KMS-11 (cell line): Measurements from ENCODE around the gene CALHM2.
"Not testable (repeated sequence)": the region's sequence is repeated elsewhere in the genome, so short reads cannot be mapped to it uniquely, and the experiment has no call there.

Source experiments
- H2AFZ ChIP-seq: fragments of 200-600 bp; sonication (generic); 2 replicates; pipeline ENCODE4 v1.6.1; 2016; ENCODE audit warnings: antibody characterized with exemption, mixed run types, low read depth
- H3K27ac ChIP-seq: fragments of 200-600 bp; sonication (generic); 2 replicates; pipeline ENCODE4 v1.6.1; 2016; ENCODE audit warnings: mild to moderate bottlenecking, mixed run types
- H3K27me3 ChIP-seq: fragments of 200-600 bp; sonication (generic); 2 replicates; pipeline ENCODE4 v1.6.1; 2017; ENCODE audit warnings: mild to moderate bottlenecking, low read depth, mixed run types, moderate library complexity; ENCODE audit not compliant: insufficient read depth
- H3K36me3 ChIP-seq: fragments of 200-600 bp; sonication (generic); 2 replicates; pipeline ENCODE4 v1.6.1; 2017; ENCODE audit warnings: mild to moderate bottlenecking, mixed run types; ENCODE audit not compliant: insufficient read depth
- H3K4me1 ChIP-seq: fragments of 200-600 bp; sonication (generic); 2 replicates; pipeline ENCODE4 v1.6.1; 2016; ENCODE audit warnings: mild to moderate bottlenecking, low read depth, mixed run types; ENCODE audit not compliant: poor library complexity, severe bottlenecking
- H3K4me2 ChIP-seq: fragments of 200-600 bp; sonication (generic); 2 replicates; pipeline ENCODE4 v1.7.0; 2016; ENCODE audit warnings: mild to moderate bottlenecking, mixed run types
- H3K4me3 ChIP-seq: fragments of 200-600 bp; sonication (generic); IDR thresholded peaks from 2 replicates; pipeline ENCODE4 v1.6.1; 2017; ENCODE audit warnings: low read depth, low read length, mixed read lengths; ENCODE audit not compliant: insufficient read depth
- H3K79me2 ChIP-seq: fragments of 200-600 bp; sonication (generic); 2 replicates; pipeline ENCODE4 v1.6.1; 2016; ENCODE audit warnings: low read depth, mixed run types; ENCODE audit not compliant: insufficient read depth
- H3K9ac ChIP-seq: fragments of 200-600 bp; sonication (generic); 2 replicates; pipeline ENCODE4 v1.6.1; 2016; ENCODE audit warnings: mild to moderate bottlenecking, mixed run types
- H4K20me1 ChIP-seq: fragments of 200-600 bp; sonication (generic); 2 replicates; pipeline ENCODE4 v1.6.1; 2016; ENCODE audit warnings: mild to moderate bottlenecking, mixed run types; ENCODE audit not compliant: insufficient read depth
- CTCF ChIP-seq: fragments of 200-600 bp; sonication (generic); conservative IDR thresholded peaks from 2 replicates; pipeline ENCODE4 v1.6.1; 2017; ENCODE audit warnings: low read depth, mild to moderate bottlenecking, antibody characterized with exemption, low read length, moderate library complexity, mixed read lengths

CALHM2 gene

GRCh38 chr10:103487410-103487708 is 35.2 kb upstream of the CALHM2 start:
- no peak for TF ChIP-seq CTCF
- no peak overlapping the region for H2AFZ ChIP-seq
- H3K4me2 ChIP-seq, result no peak overlapping the region
- no peak overlapping the region for H3K4me3 ChIP-seq
- H3K27me3 ChIP-seq, result no peaks in the 10 kb centered on the region
- H4K20me1 ChIP-seq, result no peaks in the 10 kb centered on the region
- no peak overlapping the region for H3K27ac ChIP-seq
- peaks cover 45% of the 10 kb centered on the region for H3K4me1 ChIP-seq
- no peaks in the 10 kb centered on the region for H3K79me2 ChIP-seq
- no peak overlapping the region for H3K9ac ChIP-seq
- H3K36me3 ChIP-seq, result no peaks in the 10 kb centered on the region

GRCh38 chr10:103486635-103487409 is 34.7 kb upstream of the CALHM2 start:
- H3K36me3 ChIP-seq, H3K4me2 ChIP-seq, H4K20me1 ChIP-seq, H3K9ac ChIP-seq, H2AFZ ChIP-seq, H3K79me2 ChIP-seq, H3K4me3 ChIP-seq, H3K27me3 ChIP-seq, H3K27ac ChIP-seq: not testable (repeated sequence)
- peaks cover 46% of the 10 kb centered on the region for H3K4me1 ChIP-seq

GRCh38 chr10:103481974-103482531 is 29.9 kb upstream of the CALHM2 start:
- H2AFZ ChIP-seq, result no peak overlapping the region
- no peaks in the 10 kb centered on the region for H3K79me2 ChIP-seq
- H3K4me3 ChIP-seq, result no peak overlapping the region
- no peaks in the 10 kb centered on the region for H3K27me3 ChIP-seq
- no peak overlapping the region for H3K9ac ChIP-seq
- peaks cover 32% of the 10 kb centered on the region for H3K4me1 ChIP-seq
- H3K27ac ChIP-seq, result no peak overlapping the region
- H4K20me1 ChIP-seq, result no peaks in the 10 kb centered on the region
- no peak overlapping the region for H3K4me2 ChIP-seq
- H3K36me3 ChIP-seq, result no peaks in the 10 kb centered on the region
- TF ChIP-seq CTCF, result peak; percentile 73

GRCh38 chr10:103480521-103480920 is 28.4 kb upstream of the CALHM2 start:
- H3K4me3 ChIP-seq, result no peak overlapping the region
- no peaks in the 10 kb centered on the region for H3K27me3 ChIP-seq
- H4K20me1 ChIP-seq, result no peaks in the 10 kb centered on the region
- H2AFZ ChIP-seq, result no peak overlapping the region
- no peaks in the 10 kb centered on the region for H3K36me3 ChIP-seq
- no peak overlapping the region for H3K27ac ChIP-seq
- no peak overlapping the region for H3K4me2 ChIP-seq
- H3K9ac ChIP-seq, result no peak overlapping the region
- no peak for TF ChIP-seq CTCF
- peaks cover 38% of the 10 kb centered on the region for H3K4me1 ChIP-seq
- H3K79me2 ChIP-seq, result no peaks in the 10 kb centered on the region

- peaks cover 28% of the 10 kb centered on the region for H3K4me1 ChIP-seq
- no peak within 1 kb of the TSS for H3K4me2 ChIP-seq
- no peak within 1 kb of the TSS for H3K9ac ChIP-seq
- no peak within 1 kb of the TSS for H2AFZ ChIP-seq
- no peaks in the 10 kb centered on the region for H4K20me1 ChIP-seq
- no peaks in the 10 kb centered on the region for H3K79me2 ChIP-seq
- no peak within 1 kb of the TSS for H3K4me3 ChIP-seq
- H3K27me3 ChIP-seq, result no peaks in the 10 kb centered on the region
- no peak for TF ChIP-seq CTCF
- H3K36me3 ChIP-seq, result no peaks in the 10 kb centered on the region
- H3K27ac ChIP-seq, result no peak within 1 kb of the TSS
These were observed 27.0 kb upstream of the CALHM2 start, which contains the start of gene CALHM3 for GRCh38 chr10:103479135-103479534. Gene CALHM3, minus strand, starts transcription at chr10:103479240. Its CDS starts 208 bp downstream, at chr10:103479032.
